ENCODE data around the gene DDX49.

Gene DDX49

GRCh38 chr19:18922228-18922985 is 2.9 kb downstream of the DDX49 start:
- TF ChIP-seq SIN3A (IDR thresholded peaks at IDR 0.05; ENCODE audit: borderline replicate concordance, insufficient read depth, low read length) (no peak), FOXP2 (optimal IDR thresholded peaks at IDR 0.05; ENCODE audit: borderline replicate concordance, extremely low read depth, extremely low read length, insufficient read depth) (no peak), POLR2AphosphoS5 (IDR thresholded peaks at IDR 0.05; ENCODE audit: low read depth, low read length) (no peak), REST (IDR thresholded peaks at IDR 0.05; ENCODE audit: insufficient read depth in 1 of 2, low read depth in 2 of 2, low read length in 2 of 2) (no peak), TAF1 (IDR thresholded peaks at IDR 0.05; ENCODE audit: borderline replicate concordance, insufficient read depth, low read length) (no peak)

GRCh38 chr19:18924684-18925213 is 5.2 kb downstream of the DDX49 start:
- TF ChIP-seq REST (IDR thresholded peaks at IDR 0.05; ENCODE audit: insufficient read depth in 1 of 2, low read depth in 2 of 2, low read length in 2 of 2) (no peak), POLR2AphosphoS5 (IDR thresholded peaks at IDR 0.05; ENCODE audit: low read depth, low read length) (no peak), SIN3A (IDR thresholded peaks at IDR 0.05; ENCODE audit: borderline replicate concordance, insufficient read depth, low read length) (no peak), TAF1 (IDR thresholded peaks at IDR 0.05; ENCODE audit: borderline replicate concordance, insufficient read depth, low read length) (no peak), FOXP2 (optimal IDR thresholded peaks at IDR 0.05; ENCODE audit: borderline replicate concordance, extremely low read depth, extremely low read length, insufficient read depth) (no peak)

GRCh38 chr19:18928018-18928805 is 8.7 kb downstream of the DDX49 start:
- TF ChIP-seq POLR2AphosphoS5 (IDR thresholded peaks at IDR 0.05; ENCODE audit: low read depth, low read length), result no peak
- no peak for TF ChIP-seq REST (IDR thresholded peaks at IDR 0.05; ENCODE audit: insufficient read depth in 1 of 2, low read depth in 2 of 2, low read length in 2 of 2)
- no peak for TF ChIP-seq SIN3A (IDR thresholded peaks at IDR 0.05; ENCODE audit: borderline replicate concordance, insufficient read depth, low read length)
- no peak for TF ChIP-seq FOXP2 (optimal IDR thresholded peaks at IDR 0.05; ENCODE audit: borderline replicate concordance, extremely low read depth, extremely low read length, insufficient read depth)
- TF ChIP-seq TAF1 (IDR thresholded peaks at IDR 0.05; ENCODE audit: borderline replicate concordance, insufficient read depth, low read length), result no peak

- TF ChIP-seq SIN3A (IDR thresholded peaks at IDR 0.05; ENCODE audit: borderline replicate concordance, insufficient read depth, low read length) (no peak), TAF1 (IDR thresholded peaks at IDR 0.05; ENCODE audit: borderline replicate concordance, insufficient read depth, low read length) (no peak), POLR2AphosphoS5 (IDR thresholded peaks at IDR 0.05; ENCODE audit: low read depth, low read length) (no peak), REST (IDR thresholded peaks at IDR 0.05; ENCODE audit: insufficient read depth in 1 of 2, low read depth in 2 of 2, low read length in 2 of 2) (no peak), FOXP2 (optimal IDR thresholded peaks at IDR 0.05; ENCODE audit: borderline replicate concordance, extremely low read depth, extremely low read length, insufficient read depth) (no peak)
Measured at GRCh38 chr19:18929311-18929710, 9.8 kb downstream of the DDX49 start.
